ENCODE results near the gene STK10. TPM values are rescaled to one million over a fixed set of nuclear protein-coding genes. Genes with fewer than 3 reads are reported as not detected.

The STK10 gene
- polyA plus RNA-seq, 1 donor (not counting 4 experiments of a cell fraction or from before 2014, with no cell fraction given) = 19.8 TPM

DNA sequence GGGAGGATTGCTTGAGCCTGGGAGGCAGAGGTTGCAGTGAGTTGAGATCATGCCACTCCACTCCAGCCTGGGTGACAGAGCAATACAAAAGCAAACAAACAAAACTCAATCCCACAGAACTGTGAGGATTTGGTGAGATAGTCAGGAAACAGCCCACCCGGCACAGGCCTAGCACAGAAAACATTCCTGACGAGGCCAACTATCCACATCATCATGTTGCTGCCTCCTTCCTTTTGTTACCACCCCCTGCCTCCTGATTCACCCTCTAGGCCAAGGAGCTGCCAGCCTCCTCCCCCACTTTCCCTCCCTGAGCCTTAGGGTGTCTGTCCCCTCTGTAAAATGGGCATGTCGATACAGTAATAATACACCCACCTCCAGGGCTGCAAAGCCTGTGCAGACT is 39.0 kb downstream of the STK10 start:
- FAIRE-seq = no peak
- H2AFZ ChIP-seq (ENCODE audit: control insufficient read depth, low read length) = no peak overlapping the region

DNA sequence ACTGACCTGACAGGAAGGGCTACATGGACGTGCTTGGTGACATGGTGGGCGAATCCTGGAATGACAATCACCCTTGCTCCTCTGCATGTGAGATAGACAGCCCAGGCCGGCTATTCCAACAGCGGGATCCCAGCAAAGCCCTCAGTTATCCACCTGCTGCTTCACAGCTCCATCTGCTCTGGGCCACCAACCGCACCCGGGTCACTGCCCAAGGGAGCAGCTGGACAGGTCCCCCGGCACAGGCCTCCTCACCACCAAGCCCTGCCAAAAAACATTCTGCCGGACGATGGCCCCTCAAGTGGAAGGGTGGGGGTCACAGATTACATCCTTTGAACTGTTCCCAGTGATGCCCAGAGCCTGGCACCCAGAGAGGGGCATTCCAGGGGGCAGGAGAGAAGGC is 39.6 kb downstream of the STK10 start:
- Histone ChIP-seq H3K4me2 (ENCODE audit: control insufficient read depth, extremely low read depth, insufficient read depth, low read depth, low read length) (no peak overlapping the region), H3K4me3 (ENCODE audit: control insufficient read depth in 2 of 3, extremely low read depth in 1 of 3, insufficient read depth in 2 of 3, low read depth in 1 of 3, low read length in 3 of 3) (no peak overlapping the region), H3K4me1 (ENCODE audit: control insufficient read depth, extremely low read depth, insufficient read depth, low read length) (peaks cover 16% of the 10 kb centered on the region), H3K27ac (ENCODE audit: control insufficient read depth, insufficient read depth, low read length) (no peak overlapping the region), H3K9me3 (ENCODE audit: control insufficient read depth, low read depth, low read length) (no peaks in the 10 kb centered on the region), H3K9ac (ENCODE audit: control insufficient read depth, extremely low read depth, insufficient read depth, low read length) (no peak overlapping the region), H3K79me2 (ENCODE audit: control insufficient read depth, insufficient read depth, low read length) (peaks cover 72% of the 10 kb centered on the region), H3K27me3 (ENCODE audit: control insufficient read depth, extremely low read depth, insufficient read depth, low read length) (no peaks in the 10 kb centered on the region), H3K9me1 (ENCODE audit: control insufficient read depth, extremely low read depth, insufficient read depth, low read length) (peaks cover 5% of the 10 kb centered on the region), H2AFZ (ENCODE audit: control insufficient read depth, low read length) (no peak overlapping the region), H3K36me3 (ENCODE audit: control insufficient read depth in 2 of 2, extremely low read depth in 1 of 2, insufficient read depth in 2 of 2, low read length in 2 of 2) (peaks cover 13 to 21% of the 10 kb centered on the region in 2 experiments), H4K20me1 (ENCODE audit: control insufficient read depth, extremely low read depth, insufficient read depth, low read length) (peaks cover 22% of the 10 kb centered on the region)
- TF ChIP-seq, protein P1, sequence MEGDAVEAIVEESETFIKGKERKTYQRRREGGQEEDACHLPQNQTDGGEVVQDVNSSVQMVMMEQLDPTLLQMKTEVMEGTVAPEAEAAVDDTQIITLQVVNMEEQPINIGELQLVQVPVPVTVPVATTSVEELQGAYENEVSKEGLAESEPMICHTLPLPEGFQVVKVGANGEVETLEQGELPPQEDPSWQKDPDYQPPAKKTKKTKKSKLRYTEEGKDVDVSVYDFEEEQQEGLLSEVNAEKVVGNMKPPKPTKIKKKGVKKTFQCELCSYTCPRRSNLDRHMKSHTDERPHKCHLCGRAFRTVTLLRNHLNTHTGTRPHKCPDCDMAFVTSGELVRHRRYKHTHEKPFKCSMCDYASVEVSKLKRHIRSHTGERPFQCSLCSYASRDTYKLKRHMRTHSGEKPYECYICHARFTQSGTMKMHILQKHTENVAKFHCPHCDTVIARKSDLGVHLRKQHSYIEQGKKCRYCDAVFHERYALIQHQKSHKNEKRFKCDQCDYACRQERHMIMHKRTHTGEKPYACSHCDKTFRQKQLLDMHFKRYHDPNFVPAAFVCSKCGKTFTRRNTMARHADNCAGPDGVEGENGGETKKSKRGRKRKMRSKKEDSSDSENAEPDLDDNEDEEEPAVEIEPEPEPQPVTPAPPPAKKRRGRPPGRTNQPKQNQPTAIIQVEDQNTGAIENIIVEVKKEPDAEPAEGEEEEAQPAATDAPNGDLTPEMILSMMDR (optimal IDR thresholded peaks at IDR 0.05 in 1 of 3, IDR thresholded peaks at IDR 0.05 in 1 of 3, conservative IDR thresholded peaks at IDR 0.05 in 1 of 3; ENCODE audit: extremely low read depth in 1 of 3, insufficient read depth in 2 of 3, low read length in 3 of 3) = no peak
- no peak for TF ChIP-seq EZH2 (IDR thresholded peaks at IDR 0.05; ENCODE audit: low read length)
- FAIRE-seq (no peak), DNase-seq (ENCODE audit: low read depth, low spot score) (no peak)
- dilution Hi-C loops (cut with MboI; ENCODE audit: extremely low pct_ligation_motif_present, low sequenced_read_pairs) = no loop called here

More for the DNA sequence above, 39.0 kb downstream of the STK10 start:
- Histone ChIP-seq H3K9me1 (ENCODE audit: control insufficient read depth, extremely low read depth, insufficient read depth, low read length) (peaks cover 5% of the 10 kb centered on the region), H3K36me3 (ENCODE audit: control insufficient read depth in 2 of 2, extremely low read depth in 1 of 2, insufficient read depth in 2 of 2, low read length in 2 of 2) (peaks cover 19 to 21% of the 10 kb centered on the region in 2 experiments), H3K4me3 (ENCODE audit: control insufficient read depth in 2 of 3, extremely low read depth in 1 of 3, insufficient read depth in 2 of 3, low read depth in 1 of 3, low read length in 3 of 3) (no peak overlapping the region), H3K4me1 (ENCODE audit: control insufficient read depth, extremely low read depth, insufficient read depth, low read length) (peaks cover 16% of the 10 kb centered on the region), H3K9ac (ENCODE audit: control insufficient read depth, extremely low read depth, insufficient read depth, low read length) (no peak overlapping the region), H3K4me2 (ENCODE audit: control insufficient read depth, extremely low read depth, insufficient read depth, low read depth, low read length) (no peak overlapping the region), H3K27me3 (ENCODE audit: control insufficient read depth, extremely low read depth, insufficient read depth, low read length) (no peaks in the 10 kb centered on the region), H3K9me3 (ENCODE audit: control insufficient read depth, low read depth, low read length) (no peaks in the 10 kb centered on the region), H4K20me1 (ENCODE audit: control insufficient read depth, extremely low read depth, insufficient read depth, low read length) (peaks cover 18% of the 10 kb centered on the region), H3K79me2 (ENCODE audit: control insufficient read depth, insufficient read depth, low read length) (peaks cover 67% of the 10 kb centered on the region), H3K27ac (ENCODE audit: control insufficient read depth, insufficient read depth, low read length) (no peak overlapping the region)
- no peak for DNase-seq (ENCODE audit: low read depth, low spot score)
- TF ChIP-seq EZH2 (IDR thresholded peaks at IDR 0.05; ENCODE audit: low read length) = no peak
- TF ChIP-seq, protein P1 (optimal IDR thresholded peaks at IDR 0.05 in 1 of 3, IDR thresholded peaks at IDR 0.05 in 1 of 3, conservative IDR thresholded peaks at IDR 0.05 in 1 of 3; ENCODE audit: extremely low read depth in 1 of 3, insufficient read depth in 2 of 3, low read length in 3 of 3) = no peak
- dilution Hi-C loops (cut with MboI; ENCODE audit: extremely low pct_ligation_motif_present, low sequenced_read_pairs) = no loop called here
